CD4-positive, alpha-beta T cell treated with Interferon gamma for 1 hour (primary cell): ENCODE measurements around the gene ECSCR.
"Not testable (repeated sequence)": the region's sequence is repeated elsewhere in the genome, so short reads cannot be mapped to it uniquely, and the experiment has no call there.

Experiments
- DNase-seq: peaks from one replicate; pipeline ENCODE4 v3.0.0-alpha.2; 2020

Gene ECSCR, protein sequence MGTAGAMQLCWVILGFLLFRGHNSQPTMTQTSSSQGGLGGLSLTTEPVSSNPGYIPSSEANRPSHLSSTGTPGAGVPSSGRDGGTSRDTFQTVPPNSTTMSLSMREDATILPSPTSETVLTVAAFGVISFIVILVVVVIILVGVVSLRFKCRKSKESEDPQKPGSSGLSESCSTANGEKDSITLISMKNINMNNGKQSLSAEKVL

DNA sequence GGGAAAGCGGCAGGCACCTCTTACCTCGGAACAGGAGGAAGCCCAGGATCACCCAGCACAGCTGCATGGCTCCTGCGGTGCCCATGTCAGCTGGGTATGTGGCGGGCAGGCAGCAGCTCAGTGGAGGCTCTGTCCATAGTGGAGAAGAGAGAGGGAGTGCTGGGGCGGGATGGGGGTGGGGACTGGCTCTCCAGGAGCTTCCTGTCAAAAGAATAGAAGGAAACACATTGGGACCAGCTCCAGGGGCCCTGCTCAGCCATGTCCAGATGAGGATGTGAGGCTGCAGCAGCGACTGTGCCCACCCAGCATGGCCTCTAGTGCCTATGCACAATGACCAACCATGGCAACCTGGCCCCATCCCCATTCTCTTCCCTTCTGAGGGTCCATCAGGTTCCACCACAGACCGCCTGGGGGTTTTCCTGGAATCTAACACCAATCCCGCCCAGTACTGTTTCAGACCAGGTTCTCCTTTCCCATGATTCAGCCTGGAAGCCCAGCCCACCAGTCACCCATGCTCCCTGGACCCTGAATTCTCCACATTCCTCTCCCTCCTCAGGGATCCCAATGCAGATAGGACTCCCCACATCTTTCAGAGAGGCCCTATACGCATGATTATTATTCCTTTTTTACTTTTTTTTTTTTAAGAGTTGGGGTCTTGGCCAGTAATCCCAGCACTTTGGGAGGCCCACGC is at the start of gene ECSCR:
ECSCR (minus strand) TSS at position 158 of the 691 bp plus-strand sequence; CDS start at position 85, 73 bp downstream.
- no peak for DNase-seq

DNA sequence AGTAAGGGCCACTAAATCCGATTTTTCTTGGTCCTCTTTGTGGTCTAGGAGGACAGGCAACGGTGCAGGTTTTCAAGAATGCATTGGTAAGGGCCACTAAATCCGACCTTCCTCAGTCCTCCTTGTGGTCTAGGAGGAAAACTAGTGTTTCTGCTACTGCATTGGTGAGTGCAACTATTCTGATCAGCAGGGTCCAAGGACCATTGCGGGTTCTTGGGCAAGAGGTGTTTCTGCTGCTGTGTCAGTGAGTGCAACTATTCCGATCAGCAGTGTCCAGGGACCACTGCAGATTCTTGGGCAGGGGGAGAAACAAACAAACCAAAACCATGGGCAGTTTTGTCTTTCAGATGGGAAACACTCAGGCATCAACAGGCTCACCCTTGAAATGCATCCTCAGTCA is 42.2 kb upstream of the ECSCR start:
- DNase-seq = not testable (repeated sequence)

DNA sequence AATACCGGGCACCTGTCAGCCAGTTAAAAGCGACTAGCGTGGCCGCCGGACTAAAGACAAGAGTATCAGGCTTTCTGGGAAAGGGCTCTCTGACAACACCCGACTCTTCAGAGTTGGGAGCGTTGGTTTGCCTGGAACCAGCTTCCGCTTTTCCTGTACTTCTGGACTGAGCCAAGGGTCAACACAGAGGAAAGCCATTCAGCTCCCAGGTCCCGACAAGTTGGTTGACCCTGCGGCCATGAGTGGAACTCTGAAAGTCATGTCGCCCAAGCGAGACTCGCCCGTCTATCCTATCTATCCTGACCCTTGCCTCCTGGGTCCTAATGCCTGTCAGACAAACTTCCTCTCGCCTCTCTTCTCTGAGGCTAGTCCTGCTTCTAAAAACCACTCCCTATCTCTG is 41.3 kb upstream of the ECSCR start:
- not testable (repeated sequence) for DNase-seq

DNA sequence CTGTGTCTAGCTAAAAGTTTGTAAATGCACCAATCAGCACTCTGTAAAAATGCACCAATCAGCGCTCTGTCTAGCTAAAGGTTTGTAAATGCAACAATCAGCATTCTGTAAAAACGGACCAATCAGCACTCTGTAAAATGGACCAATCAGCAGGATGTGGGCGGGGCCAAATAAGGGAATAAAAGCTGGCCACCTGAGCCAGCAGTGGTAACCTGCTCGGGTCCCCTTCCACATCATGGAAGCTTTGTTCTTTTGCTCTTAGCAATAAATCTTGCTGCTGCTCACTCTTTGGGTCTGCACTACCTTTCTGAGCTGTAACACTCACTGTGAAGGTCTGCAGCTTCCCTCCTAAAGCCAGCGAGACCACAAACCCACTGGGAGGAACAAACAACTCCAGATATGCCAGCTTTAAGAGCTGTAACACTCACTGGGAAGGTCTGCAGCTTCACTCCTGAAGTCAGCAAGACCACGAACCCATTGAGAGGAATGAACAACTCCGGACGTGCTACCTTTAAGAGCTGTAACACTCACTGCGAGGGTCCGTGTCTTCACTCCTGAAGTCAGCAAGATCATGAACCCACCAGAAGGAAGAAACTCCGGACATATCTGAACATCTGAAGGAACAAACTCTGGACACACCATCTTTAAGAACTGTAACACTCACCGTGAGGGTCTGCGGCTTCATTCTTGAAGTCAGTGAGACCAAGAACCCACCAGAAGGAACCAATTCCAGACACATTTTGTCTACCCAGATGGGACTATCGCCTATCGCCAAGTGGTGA is 40.7 kb upstream of the ECSCR start:
- not testable (repeated sequence) for DNase-seq

DNA sequence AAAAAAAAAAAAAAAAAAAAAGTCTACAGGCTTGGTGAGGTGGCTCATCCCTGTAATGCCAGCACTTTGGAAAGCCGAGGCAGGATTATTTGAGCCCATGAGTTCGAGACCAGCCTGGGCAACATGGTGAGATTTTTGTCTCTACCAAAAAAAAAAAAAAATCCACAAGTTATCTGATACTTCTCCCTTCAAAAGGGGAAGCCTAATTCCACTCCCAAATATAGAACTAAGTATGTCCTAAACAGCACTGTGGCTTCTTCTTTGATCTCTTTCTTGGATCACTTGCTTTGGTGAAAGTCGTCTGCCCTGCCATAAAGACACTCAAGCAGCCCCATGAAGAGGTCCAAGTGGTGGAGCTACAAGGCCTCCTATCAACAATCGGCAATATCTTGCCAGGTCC is 38.8 kb upstream of the ECSCR start:
- DNase-seq = no peak

DNA sequence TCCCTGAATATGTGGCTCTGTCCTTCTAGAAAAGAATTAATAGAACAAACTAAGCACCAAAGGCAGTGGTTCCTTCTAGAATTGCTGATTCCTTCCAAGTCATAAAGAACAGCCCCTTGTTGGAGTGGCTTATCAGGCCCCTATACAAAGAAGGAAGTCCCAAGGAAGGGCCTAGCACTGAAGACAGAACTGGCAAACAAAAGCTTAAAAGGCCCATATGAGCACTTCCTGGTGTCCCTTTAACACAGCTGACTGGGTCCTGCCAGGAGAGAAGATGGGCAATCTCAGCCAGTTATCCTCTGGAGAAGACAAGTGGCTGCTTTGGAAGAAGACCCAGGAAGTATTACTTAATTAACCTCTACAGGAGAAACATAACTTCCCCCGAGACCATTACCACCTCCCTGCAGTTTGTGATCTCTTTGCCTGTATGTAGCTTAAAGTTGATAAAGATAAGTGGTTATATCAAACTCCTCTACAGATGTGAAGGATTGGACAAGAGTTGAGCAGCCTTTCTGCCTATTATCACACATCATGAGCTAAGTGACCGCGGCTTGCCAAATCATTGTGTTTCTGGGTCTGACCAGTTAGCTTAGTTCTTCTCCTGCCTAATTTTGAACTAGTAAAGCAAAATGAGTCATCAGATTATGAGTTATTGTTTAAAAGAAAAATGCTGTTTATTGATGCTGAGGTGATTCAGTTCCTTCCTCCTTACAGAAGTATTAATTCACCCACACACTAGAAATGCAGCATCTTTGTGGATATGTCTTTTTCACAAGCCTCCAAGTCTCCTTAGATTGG is 33.3 kb upstream of the ECSCR start:
- no peak for DNase-seq

DNA sequence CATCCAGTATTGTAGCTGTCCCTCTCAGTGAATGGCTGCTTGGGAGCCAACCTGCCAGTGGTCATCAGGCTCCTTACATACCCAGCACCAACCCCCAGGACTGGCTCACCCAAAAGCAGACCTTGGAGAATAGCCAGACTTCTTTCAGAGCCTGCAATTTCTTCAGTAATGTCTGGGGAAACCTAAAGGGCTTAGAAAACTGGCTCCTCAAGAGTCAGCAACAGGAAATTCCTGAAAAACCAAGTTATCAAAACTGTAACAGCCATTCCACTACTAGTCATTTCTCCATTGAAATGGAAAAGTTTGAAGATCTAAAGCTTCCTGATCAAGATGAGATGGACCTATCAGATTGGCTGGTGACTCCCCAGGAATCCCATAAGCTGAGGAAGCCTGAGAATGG is 32.3 kb upstream of the ECSCR start:
- no peak for DNase-seq

DNA sequence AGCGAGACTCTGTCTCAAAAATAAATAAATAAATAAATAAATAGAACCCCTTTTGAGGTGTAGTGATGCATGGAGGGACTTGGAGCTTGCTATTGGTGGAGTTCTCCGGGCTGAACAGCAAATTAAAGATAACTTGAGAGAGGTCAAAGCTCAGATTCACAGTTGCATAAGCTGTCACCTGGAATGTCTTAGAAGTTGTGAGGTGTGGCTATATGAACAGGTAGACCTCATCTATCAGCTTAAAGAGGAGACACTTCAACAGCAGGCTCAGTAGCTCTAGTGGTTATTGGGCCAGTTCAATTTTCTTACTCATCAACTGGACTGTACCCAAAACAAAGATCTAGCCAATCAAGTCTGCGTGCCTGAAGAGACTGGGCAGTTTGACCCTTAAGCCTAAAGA is 31.7 kb upstream of the ECSCR start:
- DNase-seq = no peak

DNA sequence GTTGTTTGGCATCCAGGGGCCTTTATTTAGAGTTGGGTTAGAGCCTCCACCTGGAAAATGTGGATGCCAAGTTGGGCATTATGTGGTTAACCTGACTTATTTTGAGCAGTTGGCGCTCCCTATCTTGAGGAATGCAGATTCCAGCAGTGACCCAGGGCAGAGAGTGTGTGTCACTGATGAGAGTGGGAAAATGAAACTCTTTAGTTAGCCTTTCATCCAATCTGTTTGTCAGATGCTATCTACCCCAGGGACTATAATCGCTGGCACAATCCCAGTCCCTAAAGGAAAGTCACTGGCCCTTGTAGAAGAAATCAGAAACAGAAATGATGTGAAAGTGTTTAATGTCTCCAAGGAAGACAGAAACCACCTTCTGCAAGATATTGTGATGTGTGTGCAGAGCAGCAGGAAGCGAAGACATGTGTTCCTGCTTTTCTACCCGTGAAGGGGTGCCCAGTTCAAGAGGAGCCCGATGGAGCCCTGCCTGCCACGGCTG is 30.2 kb upstream of the ECSCR start:
- DNase-seq = no peak

DNA sequence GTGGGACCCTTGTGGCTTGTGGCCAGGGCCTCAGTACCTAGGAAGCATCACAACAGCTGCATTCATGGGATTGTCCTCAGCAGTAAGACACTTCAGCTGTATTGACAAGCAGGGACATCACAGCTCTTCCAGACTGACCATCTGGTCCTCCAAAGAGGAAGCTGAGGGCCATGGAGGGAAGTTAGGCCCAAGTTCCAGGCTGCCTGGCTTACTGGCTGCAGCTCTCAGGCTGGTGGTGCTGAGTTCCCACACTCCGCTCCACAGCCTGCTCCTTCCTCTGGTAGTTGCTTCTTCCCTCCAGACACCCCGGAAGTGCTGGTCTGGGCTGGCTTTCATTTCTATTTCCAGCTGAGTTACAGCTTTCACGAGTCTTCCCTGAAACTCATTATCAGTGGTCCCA is 25.7 kb upstream of the ECSCR start:
- peak; percentile 34 for DNase-seq

DNA sequence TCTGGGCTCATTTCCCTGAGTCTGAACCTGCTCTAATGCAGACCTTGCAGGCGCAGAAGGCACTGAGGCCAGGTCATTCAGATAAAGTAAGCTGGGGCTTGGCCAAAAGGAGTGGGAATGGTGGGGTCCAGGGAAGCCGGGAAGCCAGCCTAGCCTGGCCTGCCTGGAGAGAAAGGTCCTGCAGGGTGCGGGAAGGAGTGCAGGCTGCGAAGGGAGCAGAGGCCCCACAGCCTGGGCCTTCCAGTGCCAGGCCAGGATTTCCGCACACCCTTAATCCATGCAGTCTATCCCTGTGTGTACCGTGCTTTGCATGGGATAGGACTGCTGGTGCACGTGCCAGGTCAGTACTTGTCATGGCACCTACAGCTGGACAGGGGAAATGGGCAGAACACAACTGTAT is 23.7 kb upstream of the ECSCR start:
- DNase-seq = no peak

DNA sequence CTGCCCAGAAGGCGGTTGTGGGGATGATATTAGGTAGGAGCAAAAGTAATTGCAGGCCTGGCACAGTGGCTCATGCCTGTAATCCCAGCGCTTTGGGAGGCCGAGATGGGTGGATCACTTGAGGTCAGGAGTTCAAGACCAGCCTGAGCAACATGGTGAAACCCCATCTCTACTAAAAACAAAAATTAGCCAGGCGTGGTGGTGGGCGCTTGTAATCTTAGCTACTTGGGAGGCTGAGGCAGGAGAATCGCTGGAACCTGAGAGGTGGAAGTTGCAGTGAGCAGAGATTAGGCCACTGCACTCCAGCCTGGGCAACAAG is 20.3 kb upstream of the ECSCR start:
- DNase-seq = not testable (repeated sequence)

DNA sequence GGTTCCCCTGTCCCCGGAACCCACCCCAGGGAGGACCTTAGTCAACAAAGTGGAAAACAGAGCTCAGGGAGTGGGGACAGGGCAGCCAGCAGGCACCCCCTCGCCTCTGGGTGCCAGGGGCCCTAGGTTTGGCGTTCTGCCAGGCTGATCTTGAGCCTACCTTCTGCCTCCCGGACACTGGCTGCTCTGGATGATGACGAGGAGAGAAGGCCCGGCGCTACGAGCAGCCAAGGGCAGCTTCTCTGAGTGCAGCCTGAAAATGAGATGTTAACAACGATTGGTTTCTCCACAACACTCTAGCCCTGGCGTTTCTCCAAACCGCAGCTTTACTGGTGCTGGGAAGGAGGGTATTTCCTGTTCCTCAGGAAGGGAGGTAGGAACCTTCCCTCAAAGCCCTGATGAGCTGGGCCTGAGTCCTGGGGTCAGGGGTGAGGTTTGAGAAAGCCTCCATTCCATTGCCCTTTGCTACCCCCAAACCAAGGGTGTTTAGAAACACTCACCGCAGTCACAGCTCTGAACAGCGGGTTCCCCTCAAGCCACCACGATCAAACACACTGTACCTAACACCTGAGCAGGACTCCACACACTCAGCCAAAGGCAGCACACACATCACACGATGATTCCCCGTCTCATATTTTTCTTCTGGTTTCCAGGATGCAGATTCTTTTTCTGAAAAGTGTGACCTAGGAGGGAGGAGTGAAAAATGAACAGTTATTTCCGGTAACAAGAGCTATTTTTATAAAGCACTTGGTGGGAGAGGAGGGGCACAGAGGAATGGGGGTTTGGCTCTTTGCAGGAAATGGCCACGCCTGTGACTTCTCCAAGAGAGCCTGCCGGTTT is 19.7 kb upstream of the ECSCR start, which contains the start of gene STING1:
STING1 (minus strand) TSS at position 709 of the 840 bp plus-strand sequence. CDS start 1,054 bp downstream, outside the sequence.
- DNase-seq = peak; percentile 65

DNA sequence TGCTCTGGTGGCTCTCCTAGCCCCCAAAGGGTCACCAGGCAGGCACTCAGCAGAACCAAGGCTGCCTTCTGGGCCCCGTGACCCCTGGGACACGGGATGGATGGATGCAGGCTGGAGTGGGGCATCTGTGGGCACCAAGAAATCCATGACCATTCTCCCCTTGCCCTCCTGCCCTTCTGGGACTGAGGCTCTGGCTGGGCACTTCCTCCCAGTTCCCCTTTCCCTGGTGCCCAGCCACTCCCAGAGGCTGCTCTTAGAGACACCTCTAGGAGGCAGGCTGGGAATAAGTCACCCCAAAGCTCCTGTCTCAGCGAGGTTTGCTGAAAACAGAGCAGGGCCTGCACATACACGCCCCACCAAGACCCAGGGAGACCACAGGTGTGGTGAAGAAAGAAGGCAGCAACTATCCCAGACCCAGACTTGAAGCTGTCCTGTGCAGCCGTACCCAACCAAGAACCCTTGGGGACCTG is 19.1 kb upstream of the ECSCR start:
- no peak for DNase-seq

DNA sequence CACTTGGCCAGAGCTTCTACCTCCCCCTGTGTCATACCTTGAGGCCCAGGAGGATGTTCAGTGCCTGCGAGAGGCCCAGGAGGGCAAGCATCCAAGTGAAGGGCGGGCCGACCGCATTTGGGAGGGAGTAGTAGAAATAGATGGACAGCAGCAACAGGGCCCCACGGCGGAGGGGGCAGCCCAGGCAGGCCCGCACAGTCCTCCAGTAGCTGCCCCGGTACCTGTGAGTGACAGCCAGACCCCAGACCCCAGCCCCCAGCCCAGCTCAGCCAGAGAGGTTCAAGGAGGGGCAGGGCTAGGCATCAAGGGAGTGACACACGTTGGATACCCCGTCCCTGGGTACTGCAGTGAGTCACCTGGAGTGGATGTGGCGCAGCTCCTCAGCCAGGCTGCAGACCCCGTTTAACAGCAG is 18.6 kb upstream of the ECSCR start:
- DNase-seq = no peak

DNA sequence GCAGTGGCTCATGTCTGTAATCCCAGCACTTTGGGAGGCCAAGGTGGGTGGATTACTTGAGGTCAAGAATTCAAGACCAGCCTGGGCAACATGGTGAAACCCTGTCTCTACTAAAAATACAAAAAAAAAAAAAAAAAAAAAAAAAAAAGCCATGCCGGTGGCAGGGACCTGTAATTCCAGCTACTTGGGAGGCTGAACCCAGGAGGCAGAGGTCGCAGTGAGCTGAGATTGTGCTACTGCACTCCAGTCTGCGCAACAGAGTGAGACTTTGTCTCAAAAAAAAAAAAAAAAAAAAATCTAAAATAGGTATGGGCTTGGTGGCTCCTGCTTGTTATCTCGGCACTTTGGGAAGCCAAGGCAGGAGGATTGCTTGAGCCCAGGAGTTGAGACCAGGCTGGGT is 17.2 kb upstream of the ECSCR start:
- DNase-seq = not testable (repeated sequence)

DNA sequence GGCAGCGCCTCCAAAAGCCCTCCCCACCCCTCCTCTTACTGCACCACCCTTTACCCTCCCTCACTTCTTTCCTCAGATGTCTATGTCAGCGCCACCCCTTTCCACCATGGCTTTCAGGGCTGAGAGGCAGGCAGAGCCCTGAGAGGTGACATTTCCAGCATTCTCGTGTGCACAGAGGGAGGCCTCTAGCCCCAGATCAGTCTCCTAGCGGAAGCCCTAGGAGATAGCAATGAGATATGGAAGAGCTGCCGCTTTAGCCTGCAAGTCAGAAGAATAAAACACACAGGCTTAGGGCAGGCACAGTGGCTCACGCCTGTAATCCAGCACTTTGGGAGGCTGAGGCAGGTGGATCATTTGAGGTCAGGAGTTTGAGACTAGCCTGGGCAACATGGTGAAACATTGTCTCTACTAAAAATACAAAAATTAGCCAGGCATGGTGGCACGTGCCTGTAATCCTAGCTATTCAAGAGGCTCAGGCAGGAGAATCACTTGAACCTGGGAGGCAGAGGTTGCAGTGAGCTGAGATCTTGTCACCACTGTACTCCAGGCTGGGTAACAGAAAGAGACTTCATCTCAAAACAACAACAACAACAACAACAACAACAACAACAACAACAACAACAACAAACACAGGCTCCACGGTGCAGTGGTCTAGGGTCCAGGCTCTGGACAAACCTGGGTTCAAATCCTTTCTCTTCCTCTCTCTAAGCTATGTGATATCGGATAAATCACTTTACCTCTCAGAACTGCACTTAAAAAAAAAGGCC is 16.3 kb upstream of the ECSCR start:
- not testable (repeated sequence) for DNase-seq

DNA sequence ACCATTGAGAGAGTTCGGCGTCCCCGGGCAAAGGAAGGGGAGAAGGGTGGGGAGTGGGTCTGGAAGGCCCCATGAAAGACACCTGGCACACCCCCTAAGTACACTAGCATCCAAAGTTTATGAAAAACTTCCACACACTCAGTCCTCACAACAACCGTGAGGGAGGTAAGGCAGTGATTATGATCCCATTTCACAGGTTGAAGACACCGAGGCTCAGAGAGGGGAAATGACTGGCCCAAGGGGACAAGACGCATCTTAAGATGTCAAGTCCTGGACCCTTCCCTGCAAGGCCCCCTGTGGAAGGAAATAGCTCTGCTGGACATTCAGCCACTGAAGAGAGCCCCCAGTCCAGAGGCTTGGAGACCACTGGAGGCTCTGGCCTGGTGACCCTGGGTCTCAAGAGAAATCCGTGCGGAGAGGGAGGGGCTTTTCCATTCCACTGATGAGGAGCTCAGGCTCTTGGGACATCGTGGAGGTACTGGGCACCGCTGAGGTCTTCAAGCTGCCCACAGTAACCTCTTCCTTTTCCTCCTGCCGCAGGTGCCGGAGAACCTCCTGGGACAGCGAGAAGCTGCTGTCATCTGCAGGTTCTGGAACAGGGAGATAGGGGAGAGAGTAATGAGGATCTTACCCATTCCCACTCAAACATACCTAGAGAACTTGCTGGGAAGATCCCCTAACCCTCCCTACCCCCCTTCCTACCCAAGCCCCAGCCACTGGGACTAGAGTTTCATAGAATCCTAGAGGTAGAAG is 13.5 kb upstream of the ECSCR start:
- no peak for DNase-seq

DNA sequence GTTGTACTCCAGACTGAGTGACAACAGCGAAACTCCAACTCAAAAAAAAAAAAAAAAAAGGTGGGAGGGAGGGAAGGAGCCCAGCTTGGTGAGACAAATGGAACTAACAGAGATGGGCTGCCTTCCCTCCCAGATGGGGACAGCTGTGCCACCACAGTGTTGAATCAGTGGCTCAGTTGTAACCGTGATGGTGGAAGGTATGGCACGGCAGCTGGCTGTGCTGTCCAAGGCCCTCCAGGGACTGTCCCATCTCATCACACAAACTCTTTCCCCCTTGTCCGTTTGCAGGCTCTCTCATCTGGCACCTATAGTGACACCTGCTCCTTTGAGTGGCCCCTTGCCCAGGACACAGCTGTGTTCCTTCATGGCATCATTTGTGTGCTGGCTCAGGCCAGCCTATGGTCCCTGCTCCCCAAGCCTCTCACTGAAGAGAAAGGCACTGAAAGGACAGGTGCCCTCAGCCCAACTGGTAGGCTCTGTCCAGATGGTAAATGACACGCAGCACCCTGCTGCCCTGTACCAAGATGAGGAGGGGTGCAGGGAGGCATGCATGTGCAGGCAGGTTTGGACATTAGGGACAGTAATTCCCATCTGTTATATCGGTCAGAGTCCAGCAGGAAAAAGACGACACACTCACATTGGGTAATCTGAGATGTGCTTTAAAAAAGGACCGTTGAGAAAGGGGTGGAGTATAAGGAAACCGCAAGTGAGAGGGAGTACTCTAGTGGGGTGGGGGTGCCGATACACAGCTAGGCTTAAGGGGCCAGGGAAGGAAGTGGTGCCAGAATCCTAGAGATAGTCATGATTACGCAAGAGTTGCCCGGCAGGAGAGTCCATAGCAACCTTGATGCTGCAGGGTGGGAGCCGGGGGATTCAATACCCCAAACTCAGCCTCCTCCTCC is 12.6 kb upstream of the ECSCR start:
- no peak for DNase-seq
